8988T (cell line): ENCODE results near the gene ITSN2.
A peak's percentile ranks its signal among the peaks of the same experiment; 100 is the strongest.

Experiments used
- DNase-seq: peaks from one replicate; pipeline ENCODE4 v3.0.0; 2011

ITSN2 gene

DNA sequence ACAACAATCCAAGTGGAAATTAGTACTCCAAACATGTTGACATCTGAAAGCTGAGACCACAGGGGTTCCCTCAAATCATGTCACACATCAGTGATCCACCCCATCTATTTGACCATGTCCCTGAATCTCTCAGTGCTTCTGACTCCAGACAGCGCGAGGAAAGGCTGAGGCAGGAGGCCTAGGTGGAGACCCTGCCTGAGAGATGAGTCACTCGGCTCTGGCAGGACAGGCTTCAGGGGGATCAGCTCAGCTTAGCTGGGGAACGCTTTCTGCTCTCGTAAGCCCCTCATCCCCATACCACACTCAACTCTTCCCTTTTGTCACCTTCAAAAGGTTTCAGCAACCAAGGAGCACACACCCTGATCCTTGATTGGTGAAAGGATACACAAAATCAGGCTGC is 191.3 kb downstream of the ITSN2 start:
- no peak for DNase-seq

DNA sequence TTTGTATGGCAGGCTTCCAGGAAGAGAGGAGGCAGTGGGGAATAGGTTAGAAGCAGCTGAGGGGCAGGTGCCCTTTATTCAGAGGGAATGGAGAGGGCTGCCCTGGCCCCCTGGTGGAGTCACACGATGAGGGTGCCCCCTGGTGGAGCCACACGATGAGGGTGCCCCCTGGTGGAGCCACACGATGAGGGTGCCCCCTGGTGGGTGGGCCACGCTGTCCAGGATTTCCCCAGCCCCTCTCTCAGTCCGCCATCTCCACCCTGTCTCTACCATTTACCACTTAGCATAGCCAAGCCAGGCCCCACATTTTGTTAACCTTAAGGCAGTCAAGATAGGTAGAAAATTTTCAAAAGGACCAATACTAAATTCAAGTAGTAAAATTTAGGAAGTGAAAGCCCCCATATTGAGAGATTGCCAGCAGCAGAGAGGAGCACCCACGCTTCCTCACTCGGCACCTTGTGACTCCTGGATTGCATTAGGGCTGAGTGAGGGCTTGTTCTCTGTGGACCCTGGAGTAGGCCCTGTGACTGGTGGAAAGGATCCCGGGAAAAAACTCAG is 195.8 kb downstream of the ITSN2 start:
- DNase-seq, result peak; percentile 55

DNA sequence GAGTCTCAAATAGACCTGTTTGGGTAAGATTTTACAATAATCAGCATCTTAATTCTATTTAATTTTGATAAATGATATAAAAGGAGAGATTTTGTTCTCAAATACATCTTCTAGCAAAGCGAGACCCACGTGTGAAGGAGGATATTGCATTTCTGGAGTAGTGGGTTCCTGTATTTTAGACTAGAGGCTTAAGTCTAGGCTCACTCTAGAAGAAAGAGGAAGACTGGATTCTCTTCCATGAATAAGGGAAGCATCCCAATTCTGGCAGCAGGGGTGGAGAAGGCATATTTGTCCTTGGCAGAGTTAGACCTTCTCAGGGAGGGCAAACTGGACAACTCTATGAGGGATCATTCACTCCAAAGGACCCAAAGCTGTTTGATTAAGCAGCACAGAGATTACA is 196.7 kb downstream of the ITSN2 start:
- no peak for DNase-seq

DNA sequence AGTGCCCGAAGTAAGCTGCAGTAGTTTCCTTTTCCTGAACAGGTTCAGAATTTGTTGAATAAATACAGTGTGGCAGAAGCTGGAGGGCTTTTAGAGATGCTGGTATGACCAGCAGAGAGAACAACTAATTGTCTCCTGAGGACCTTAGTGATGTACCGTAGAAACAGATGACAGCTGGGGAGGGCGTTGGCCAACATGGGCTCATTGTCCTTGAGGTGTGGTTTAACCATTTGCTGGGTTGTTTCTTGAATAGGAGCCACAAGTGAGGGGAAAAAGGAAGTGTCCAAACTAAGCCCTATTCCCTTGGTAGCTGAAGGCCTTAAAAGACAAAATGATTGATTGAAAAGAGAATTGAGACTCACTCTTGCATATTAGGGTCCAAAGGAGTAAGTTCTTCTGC is 197.2 kb downstream of the ITSN2 start:
- DNase-seq, result no peak

DNA sequence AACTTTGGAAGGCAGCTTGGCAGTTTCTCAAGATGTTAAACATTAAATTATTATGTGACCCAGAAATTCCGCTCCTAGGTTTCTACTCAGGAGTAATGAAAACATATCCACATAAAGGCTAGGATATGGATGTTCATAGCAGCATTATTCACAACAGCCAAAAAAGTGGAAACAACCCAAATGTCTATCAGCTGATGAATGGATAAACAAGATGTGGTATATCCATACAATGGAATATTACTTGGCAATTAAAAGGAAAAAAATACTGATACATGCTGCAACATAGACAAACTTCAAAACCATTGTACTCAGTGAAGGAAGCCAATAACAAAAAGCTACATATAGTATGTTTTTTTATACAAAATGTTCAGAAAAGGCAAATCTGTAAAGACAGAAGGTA is 197.8 kb downstream of the ITSN2 start:
- DNase-seq, result no peak

DNA sequence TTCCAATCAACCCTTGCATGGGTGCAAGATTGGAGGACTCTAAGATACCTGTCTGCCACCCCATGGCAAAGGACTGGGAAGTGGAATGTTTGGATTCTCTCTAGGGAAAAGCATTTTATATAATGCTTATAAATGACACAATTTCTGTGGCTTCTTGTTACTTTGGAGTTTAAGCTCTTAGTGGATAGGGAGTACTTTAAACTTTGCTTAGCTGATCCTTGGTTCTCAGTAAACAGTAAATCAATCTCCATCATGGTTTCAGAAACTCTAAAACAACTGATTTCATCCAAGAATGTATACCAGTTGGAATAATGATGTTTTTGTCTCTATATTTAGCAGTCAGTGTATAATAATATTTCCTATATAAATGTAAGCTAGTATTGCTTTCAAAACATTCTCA is 199.6 kb downstream of the ITSN2 start:
- DNase-seq, result no peak

DNA sequence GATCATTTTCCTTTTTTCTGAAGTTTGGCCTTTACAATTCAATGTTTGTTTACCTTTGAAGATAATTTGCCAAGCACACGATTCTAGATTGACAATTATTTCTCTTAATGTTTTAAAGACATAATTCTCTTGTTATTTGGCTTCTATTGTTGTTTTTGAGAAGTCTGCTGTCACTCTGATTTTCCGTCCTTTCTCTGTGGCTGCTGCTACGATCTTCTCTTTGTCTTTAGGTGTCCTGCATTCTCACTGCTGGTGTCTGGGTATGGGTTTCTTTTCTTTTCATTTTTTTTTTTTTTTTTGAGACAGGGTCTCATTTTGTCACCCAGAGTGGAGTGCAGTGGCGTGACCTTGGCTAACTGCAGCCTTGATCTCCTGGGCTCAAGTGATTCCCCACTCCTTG is 200.6 kb downstream of the ITSN2 start:
- no peak for DNase-seq

DNA sequence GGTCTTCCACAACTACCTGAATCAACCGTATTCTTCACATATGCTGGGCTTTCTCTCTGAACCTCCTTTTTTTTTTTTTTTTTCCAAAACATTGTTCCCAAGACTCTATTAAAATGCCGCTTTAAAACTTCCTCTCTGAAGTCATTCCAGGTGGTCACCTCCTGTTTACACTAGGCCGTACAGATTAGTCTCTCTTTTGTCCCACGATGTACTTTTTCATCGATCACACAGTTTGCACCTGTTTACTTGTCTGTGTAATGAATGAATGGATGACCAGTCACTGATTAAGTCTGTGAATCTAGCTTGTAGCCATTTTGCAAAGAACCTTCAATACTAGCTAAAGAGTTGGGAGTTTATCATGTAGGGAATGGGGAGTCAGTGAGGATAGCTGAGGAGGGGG is 202.2 kb downstream of the ITSN2 start:
- DNase-seq, result no peak

DNA sequence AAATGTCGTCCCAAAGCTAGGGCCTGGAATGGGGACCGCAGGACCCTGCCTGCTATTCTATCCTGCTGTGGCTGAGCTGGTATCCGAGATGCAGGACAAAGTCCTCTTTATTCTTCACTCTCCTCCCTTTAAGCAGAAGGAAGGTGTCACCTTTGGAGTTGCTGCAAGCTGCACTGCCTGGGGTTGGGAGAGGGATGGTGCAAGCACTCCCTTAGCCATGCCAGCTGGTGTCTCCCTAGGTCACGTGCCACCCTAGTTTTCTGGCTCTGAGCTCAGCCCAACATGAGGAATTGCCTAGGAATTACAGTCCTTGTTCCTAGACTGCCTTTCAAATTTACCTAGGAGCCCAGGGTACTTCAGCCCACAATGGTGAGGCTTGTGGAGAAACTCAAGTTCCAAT is 206.9 kb downstream of the ITSN2 start:
- no peak for DNase-seq
